GM23248 (cell line): ENCODE data around the gene ADGRD1. TPM values are rescaled to one million over a fixed set of nuclear protein-coding genes. Genes with fewer than 3 reads are reported as not detected.

Experiments
- DNase-seq: peaks from one replicate; pipeline ENCODE4 v3.0.0-alpha.2; 2015
- H2AFZ ChIP-seq: fragments of 200-600 bp; sonication (generic); 2 replicates; pipeline ENCODE4 v1.6.1; 2016; ENCODE audit warnings: antibody characterized with exemption
- H3F3A ChIP-seq: fragments of 200-600 bp; sonication (generic); 2 replicates; pipeline ENCODE4 v1.6.1; 2016; ENCODE audit warnings: mild to moderate bottlenecking, antibody characterized with exemption, mixed run types; ENCODE audit not compliant: insufficient read depth
- H3K27ac ChIP-seq: fragments of 200-600 bp; sonication (generic); 2 replicates; pipeline ENCODE4 v1.5.1; 2016; ENCODE audit warnings: mild to moderate bottlenecking
- H3K27me3 ChIP-seq: fragments of 200-600 bp; sonication (generic); replicated peaks from 2 replicates; pipeline ENCODE4 v1.6.1; 2016; ENCODE audit warnings: mild to moderate bottlenecking; ENCODE audit not compliant: insufficient read depth
- H3K36me3 ChIP-seq: fragments of 200-600 bp; sonication (generic); 2 replicates; pipeline ENCODE4 v1.6.1; 2016; ENCODE audit warnings: low read depth, mild to moderate bottlenecking
- H3K4me1 ChIP-seq: fragments of 200-600 bp; sonication (generic); 2 replicates; pipeline ENCODE4 v1.6.1; 2016; ENCODE audit warnings: mild to moderate bottlenecking; ENCODE audit not compliant: insufficient read depth
- H3K4me2 ChIP-seq: fragments of 200-600 bp; sonication (generic); one replicate; pipeline ENCODE4 v1.6.1; 2016; ENCODE audit warnings: mild to moderate bottlenecking; ENCODE audit not compliant: unreplicated experiment
- H3K4me3 ChIP-seq: fragments of 200-600 bp; sonication (generic); 2 replicates; pipeline ENCODE4 v1.5.1; 2016; ENCODE audit warnings: mild to moderate bottlenecking
- H3K79me2 ChIP-seq: fragments of 200-600 bp; sonication (generic); 2 replicates; pipeline ENCODE4 v1.6.1; 2016; ENCODE audit warnings: mild to moderate bottlenecking; ENCODE audit not compliant: insufficient read depth
- H3K9ac ChIP-seq: fragments of 200-600 bp; sonication (generic); 2 replicates; pipeline ENCODE4 v1.6.1; 2016; ENCODE audit warnings: mild to moderate bottlenecking
- H3K9me2 ChIP-seq: fragments of 200-600 bp; sonication (generic); 2 replicates; pipeline ENCODE4 v1.6.1; 2016; ENCODE audit warnings: mixed run types, mild to moderate bottlenecking, moderate library complexity; ENCODE audit not compliant: insufficient read depth
- H3K9me3 ChIP-seq: fragments of 200-600 bp; sonication (generic); one replicate; pipeline ENCODE4 v1.6.1; 2017; ENCODE audit warnings: low read depth
- H4K20me1 ChIP-seq: fragments of 200-600 bp; sonication (generic); 2 replicates; pipeline ENCODE4 v1.6.0; 2016; ENCODE audit not compliant: insufficient read depth
- EZH2 ChIP-seq: fragments of 200-600 bp; sonication (generic); IDR thresholded peaks from 2 replicates; pipeline ENCODE4 v1.6.1; 2018; ENCODE audit warnings: antibody characterized with exemption, mild to moderate bottlenecking; ENCODE audit not compliant: insufficient read depth, poor library complexity, severe bottlenecking
- EZH2phosphoT487 ChIP-seq: fragments of 200-600 bp; sonication (generic); IDR thresholded peaks from 2 replicates; pipeline ENCODE4 v1.6.1; 2018; ENCODE audit warnings: antibody characterized with exemption, moderate library complexity, mild to moderate bottlenecking, low read depth; ENCODE audit not compliant: insufficient read depth
- WGBS, 2 experiments: methylation state at CpG; one replicate each; pipeline ENCODE4 v1.1.6; 2015 to 2017; ENCODE audit warnings: low lambda C conversion rate in 2 of 2, low coverage in 1 of 2; ENCODE audit errors: missing lambda C conversion rate in 2 of 2; 5-methylcytosine and 5-hydroxymethylcytosine counted together
- in situ Hi-C: fragments of 300-500 bp; cut with MboI; formaldehyde crosslinking; loops from 2 replicates; pipeline ENCODE4 v1.15.0; 2020
- polyA plus RNA-seq: library from polyadenylated mRNA; unstranded; fragments of >200 nt; fragmentation: Nextera tagmentation; extraction: Ambion mirVana; gene quantifications from 2 replicates; pipeline ENCODE4 v1.2.1, GENCODE V29; 2016
- total RNA-seq: library from RNA; depleted of rRNA; stranded (reverse); fragments of >200 nt; shearing (Covaris generic); gene quantifications from 2 replicates; pipeline ENCODE4 v1.2.3, GENCODE V29; 2014

The ADGRD1 gene
- total and polyA plus RNA-seq, 2 experiments from 2014 or later = 7.9 to 11.2 TPM

- Histone ChIP-seq H3K4me3 (no peak overlapping the region), H3K27me3 (no peaks in the 10 kb centered on the region), H3K4me1 (no peaks in the 10 kb centered on the region), H3F3A (no peaks in the 10 kb centered on the region), H4K20me1 (no peaks in the 10 kb centered on the region), H2AFZ (no peak overlapping the region), H3K27ac (no peak overlapping the region), H3K9ac (no peak overlapping the region), H3K4me2 (no peak overlapping the region), H3K79me2 (no peaks in the 10 kb centered on the region), H3K9me3 (no peaks in the 10 kb centered on the region), H3K9me2 (no peaks in the 10 kb centered on the region), H3K36me3 (no peaks in the 10 kb centered on the region)
- TF ChIP-seq EZH2phosphoT487 (no peak), EZH2 (no peak)
- in situ Hi-C loops = no loop called here
- 22 to 26% methylated on average over 6 of the region's 6 CpGs for WGBS, 2 experiments
- no peak for DNase-seq
Measured at GRCh38 chr12:131048611-131048990, 94.9 kb downstream of the ADGRD1 start.

- Histone ChIP-seq H3K27ac (no peak overlapping the region), H3K27me3 (no peaks in the 10 kb centered on the region), H3K4me1 (no peaks in the 10 kb centered on the region), H3K9me3 (no peaks in the 10 kb centered on the region), H4K20me1 (no peaks in the 10 kb centered on the region), H3K36me3 (no peaks in the 10 kb centered on the region), H3K4me3 (no peak overlapping the region), H3K9me2 (no peaks in the 10 kb centered on the region), H2AFZ (no peak overlapping the region), H3K9ac (no peak overlapping the region), H3F3A (no peaks in the 10 kb centered on the region), H3K79me2 (no peaks in the 10 kb centered on the region), H3K4me2 (no peak overlapping the region)
- in situ Hi-C loops = no loop called here
- DNase-seq = no peak
- WGBS, 2 experiments = 79 to 89% methylated on average over 11 of the region's 11 CpGs
- no peak for TF ChIP-seq EZH2phosphoT487
Measured at GRCh38 chr12:131049002-131049401, 95.3 kb downstream of the ADGRD1 start.

DNA sequence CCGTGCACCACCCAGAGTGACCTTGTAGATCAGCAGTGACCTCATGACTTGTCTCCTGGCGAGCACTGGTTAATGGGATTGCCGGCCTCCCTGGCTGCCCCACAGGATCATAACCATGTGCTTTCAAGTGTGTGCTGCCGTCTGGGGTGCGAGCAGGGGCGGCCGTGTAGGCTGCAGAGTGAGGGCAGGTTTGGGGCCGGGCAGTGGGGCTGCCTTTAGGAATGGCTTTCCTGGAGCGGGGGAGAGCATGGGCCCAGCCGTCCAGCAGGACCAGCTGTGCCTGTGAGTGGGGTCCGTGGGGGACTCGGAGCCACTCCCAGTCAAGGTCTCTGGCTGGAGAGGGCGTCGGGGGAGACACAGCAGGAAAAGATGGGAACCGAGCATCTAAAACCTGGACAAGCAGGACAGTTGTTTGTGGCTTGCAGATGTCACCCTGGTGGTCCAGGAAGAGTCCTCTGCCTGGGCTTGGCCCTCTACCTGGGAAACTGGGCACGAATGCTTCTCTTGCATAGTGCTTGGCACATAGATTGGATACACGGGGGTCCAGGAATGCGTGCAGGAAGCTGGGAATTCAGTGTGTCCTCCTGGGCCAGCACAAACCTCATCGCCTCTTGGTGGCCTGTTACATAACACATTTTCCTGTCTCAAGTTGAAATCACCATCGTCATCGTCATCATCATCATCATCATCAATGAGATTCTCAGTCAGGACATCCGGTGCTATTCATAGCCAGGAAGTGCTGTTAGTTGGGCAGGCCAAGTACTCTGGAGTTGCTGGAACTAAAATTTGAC, 96.0 kb downstream of the ADGRD1 start:
- Histone ChIP-seq H3F3A (no peaks in the 10 kb centered on the region), H3K4me3 (no peak overlapping the region), H3K4me2 (no peak overlapping the region), H3K79me2 (no peaks in the 10 kb centered on the region), H3K27me3 (no peaks in the 10 kb centered on the region), H3K9me3 (no peaks in the 10 kb centered on the region), H3K36me3 (no peaks in the 10 kb centered on the region), H2AFZ (no peak overlapping the region), H3K27ac (no peak overlapping the region), H4K20me1 (no peaks in the 10 kb centered on the region), H3K9ac (no peak overlapping the region), H3K4me1 (no peaks in the 10 kb centered on the region), H3K9me2 (no peaks in the 10 kb centered on the region)
- in situ Hi-C loops = no loop called here
- TF ChIP-seq EZH2phosphoT487 (no peak), EZH2 (no peak)
- WGBS, 2 experiments = 62% methylated on average over 21 to 22 of the region's 22 CpGs
- no peak for DNase-seq

GRCh38 chr12:131050463-131051154, 96.9 kb downstream of the ADGRD1 start:
- in situ Hi-C loops = no loop called here
- Histone ChIP-seq H3K4me1 (no peaks in the 10 kb centered on the region), H3K27ac (no peak overlapping the region), H3K27me3 (no peaks in the 10 kb centered on the region), H3F3A (no peaks in the 10 kb centered on the region), H3K79me2 (no peaks in the 10 kb centered on the region), H3K9me2 (no peaks in the 10 kb centered on the region), H2AFZ (no peak overlapping the region), H3K4me3 (no peak overlapping the region), H3K36me3 (no peaks in the 10 kb centered on the region), H4K20me1 (no peaks in the 10 kb centered on the region), H3K4me2 (no peak overlapping the region), H3K9me3 (no peaks in the 10 kb centered on the region), H3K9ac (no peak overlapping the region)
- 84 to 87% methylated on average over 26 of the region's 26 CpGs for WGBS, 2 experiments
- TF ChIP-seq EZH2phosphoT487 (no peak), EZH2 (no peak)
- DNase-seq = no peak
